SH-SY5Y (cell line): ENCODE results near the gene ACTR5.

ENCODE experiments used
- GATA2 ChIP-seq: IDR thresholded peaks from 2 replicates; pipeline ENCODE4 v1.6.1; 2011; ENCODE audit warnings: mild to moderate bottlenecking, low read depth, low read length
- GATA3 ChIP-seq: IDR thresholded peaks from 2 replicates; pipeline ENCODE4 v1.6.1; 2011; ENCODE audit warnings: low read depth, mild to moderate bottlenecking, low read length, moderate library complexity

- TF ChIP-seq GATA3 (no peak), GATA2 (no peak)
These were observed 15.3 kb upstream of the ACTR5 start for GRCh38 chr20:38732981-38733380.
